Kidney (tissue), 14 donors: ENCODE data around the gene ITM2A. TPM values are rescaled to one million over a fixed set of nuclear protein-coding genes. Genes with fewer than 3 reads are reported as not detected.

Experiments
- DNase-seq, 5 donors: peaks; one replicate each; pipeline ENCODE4 v3.0.0-alpha.2; 2013 to 2020
- FAIRE-seq: peaks from 2 replicates; lab custom pipeline; 2012; peaks lifted over from hg19 to GRCh38; lab: Jason Lieb, UNC
- H3K27ac ChIP-seq, 2 donors: one replicate each; pipeline ENCODE4 v1.7.0; 2013; ENCODE audit warnings: low read depth in 2 of 2, low read length in 2 of 2, inconsistent platforms in 1 of 2
- H3K27me3 ChIP-seq: one replicate; pipeline ENCODE4 v1.7.1; 2013; ENCODE audit warnings: low read length, inconsistent platforms; ENCODE audit not compliant: control insufficient read depth, insufficient read depth
- H3K36me3 ChIP-seq, 3 donors: one replicate each; pipeline versions ENCODE4 v1.7.0 to v1.7.1; 2013; ENCODE audit warnings: low read length in 3 of 3, control low read depth in 1 of 3, inconsistent platforms in 1 of 3; ENCODE audit not compliant: insufficient read depth in 3 of 3, control insufficient read depth in 2 of 3
- H3K4me1 ChIP-seq, 3 donors: one replicate each; pipeline versions ENCODE4 v1.7.0 to v1.7.1; 2013; ENCODE audit warnings: low read length in 3 of 3, inconsistent platforms in 1 of 3, low read depth in 1 of 3; ENCODE audit not compliant: control insufficient read depth in 2 of 3, insufficient read depth in 2 of 3
- H3K4me3 ChIP-seq, 3 donors: one replicate each; pipeline versions ENCODE4 v1.7.0 to v1.8.1; 2013; ENCODE audit warnings: low read length in 3 of 3, control low read depth in 1 of 3, inconsistent platforms in 1 of 3
- H3K9ac ChIP-seq, 3 donors: one replicate each; pipeline versions ENCODE4 v1.7.0 to v1.7.1; 2013; ENCODE audit warnings: low read length in 3 of 3, control low read depth in 1 of 3, inconsistent platforms in 1 of 3
- H3K9me3 ChIP-seq, 3 donors: one replicate each; pipeline versions ENCODE4 v1.7.0 to v1.7.1; 2013; ENCODE audit warnings: low read length in 3 of 3, control low read depth in 1 of 3, inconsistent platforms in 1 of 3; ENCODE audit not compliant: control insufficient read depth in 2 of 3, insufficient read depth in 1 of 3
- CTCF ChIP-seq: IDR thresholded peaks from 3 replicates; pipeline ENCODE4 v1.5.1; 2012; ENCODE audit warnings: mild to moderate bottlenecking, moderate library complexity, borderline replicate concordance; ENCODE audit not compliant: insufficient read depth; ENCODE audit errors: extremely low read depth
- intact Hi-C: fragments of 100-400 bp; cut with DNase I; formaldehyde crosslinking; loops from one replicate; pipeline ENCODE4 v1.11.1; 2022
- polyA plus RNA-seq: library from polyadenylated mRNA; stranded (reverse); fragments of 350-450 nt; fragmentation: Illumina TruSeq; extraction: RNeasy Lipid Tissue Mini Kit (QIAGEN cat#74804); gene quantifications from one replicate; pipeline ENCODE4 v1.2.3, GENCODE V29; 2014; ENCODE audit warnings: low read depth, low replicate concordance; ENCODE audit not compliant: insufficient read depth
- total RNA-seq: library from RNA; stranded (reverse); fragmentation: NEBNext Ultra II Directional; extraction: Animal tissue kit (Norgen Biotek cat#: 25700); gene quantifications from one replicate; pipeline ENCODE4 v1.2.1, GENCODE V29; 2021
- donor health status: control.
- donor health status: control.
- donor health status: control.
- donor health status: control.
- donor health status: control.
- donor health status: DM: yes; HTN: yes; CAD: no.
- donor health status: Normal renal cell carcinoma (clear cell type).

ITM2A gene
- total and polyA plus RNA-seq, 2 donors from 2014 or later = 28.8 to 60.6 TPM

- H3K4me3 ChIP-seq = no peak overlapping the region
- no peak overlapping the region for H3K27ac ChIP-seq
- H3K9me3 ChIP-seq = no peaks in the 10 kb centered on the region
- no peaks in the 10 kb centered on the region for H3K36me3 ChIP-seq
- H3K27me3 ChIP-seq = no peaks in the 10 kb centered on the region
- no peak overlapping the region for H3K9ac ChIP-seq
- no peaks in the 10 kb centered on the region for H3K4me1 ChIP-seq
- DNase-seq = no peak
- intact Hi-C loops = no loop called here
- FAIRE-seq = no peak
- TF ChIP-seq CTCF = no peak
These were observed 5.8 kb downstream of the ITM2A start for GRCh38 chrX:79361192-79361870.

GRCh38 chrX:79336869-79337815 is 30.0 kb downstream of the ITM2A start:
- H3K4me3 ChIP-seq = no peak overlapping the region
- DNase-seq = no peak
- intact Hi-C loops = no loop called here
- no peak for TF ChIP-seq CTCF
- no peak overlapping the region for H3K27ac ChIP-seq
- no peak for FAIRE-seq
- H3K9ac ChIP-seq = no peak overlapping the region
- H3K36me3 ChIP-seq = no peaks in the 10 kb centered on the region
- no peaks in the 10 kb centered on the region for H3K27me3 ChIP-seq
- H3K9me3 ChIP-seq = no peaks in the 10 kb centered on the region
- H3K4me1 ChIP-seq = no peaks in the 10 kb centered on the region

GRCh38 chrX:79330022-79330421 is 37.1 kb downstream of the ITM2A start:
- H3K27ac ChIP-seq = no peak overlapping the region
- intact Hi-C loops = no loop called here
- no peak for FAIRE-seq
- no peak for DNase-seq
- H3K4me3 ChIP-seq = no peak overlapping the region
- no peaks in the 10 kb centered on the region for H3K4me1 ChIP-seq
- no peaks in the 10 kb centered on the region for H3K27me3 ChIP-seq
- no peaks in the 10 kb centered on the region for H3K9me3 ChIP-seq
- TF ChIP-seq CTCF = no peak
- no peak overlapping the region for H3K9ac ChIP-seq
- no peaks in the 10 kb centered on the region for H3K36me3 ChIP-seq
